Gastrocnemius medialis (tissue), 4 donors: ENCODE data around the gene NES. TPM values are rescaled to one million over a fixed set of nuclear protein-coding genes. Genes with fewer than 3 reads are reported as not detected.
A peak's percentile ranks its signal among the peaks of the same experiment; 100 is the strongest.

ENCODE experiments used
- ATAC-seq, 2 donors: fragments of 150-250 bp; one replicate each; pipeline ENCODE4 v1.9.1; 2016
- DNase-seq, 2 donors: peaks; one replicate each; pipeline ENCODE4 v3.0.0-alpha.2; 2019
- H3K27ac ChIP-seq, 4 donors: fragments of 200-600 bp; sonication (generic); 1 replicate in 1 of 4; 2 replicates in 3 of 4; pipeline ENCODE4 v1.5.1; 2016 to 2018; ENCODE audit warnings: mild to moderate bottlenecking in 2 of 4, moderate library complexity in 1 of 4
- H3K27me3 ChIP-seq, 3 donors: fragments of 200-600 bp; sonication (generic) in 2 of 3; 1 replicate in 1 of 3; 2 replicates in 2 of 3; pipeline versions ENCODE4 v1.5.1 to v1.6.0; 2016 to 2019; ENCODE audit warnings: mild to moderate bottlenecking in 1 of 3, moderate library complexity in 1 of 3
- H3K36me3 ChIP-seq, 2 donors: fragments of 200-600 bp; sonication (generic) in 1 of 2; one replicate each; pipeline ENCODE4 v1.5.1; 2017 to 2018
- H3K4me1 ChIP-seq, 2 donors: fragments of 200-600 bp; sonication (generic) in 1 of 2; one replicate each; pipeline ENCODE4 v1.5.1; 2016 to 2017; ENCODE audit warnings: mild to moderate bottlenecking in 2 of 2
- H3K4me3 ChIP-seq, 4 donors: fragments of 200-600 bp; sonication (generic) in 3 of 4; 1 replicate in 1 of 4; 2 replicates in 3 of 4; pipeline ENCODE4 v1.5.1; 2016 to 2019; ENCODE audit warnings: mild to moderate bottlenecking in 2 of 4
- H3K9me3 ChIP-seq, 3 donors: fragments of 200-600 bp; sonication (generic) in 2 of 3; 1 replicate in 1 of 3; 2 replicates in 2 of 3; pipeline ENCODE4 v1.5.1; 2016 to 2019
- CTCF ChIP-seq, 5 experiments: fragments of 450-650 bp in 3 of 5; fragments of 200-600 bp in 2 of 5; sonication (generic) in 2 of 5; IDR thresholded peaks in 4 of 5; conservative IDR thresholded peaks in 1 of 5; 1 replicate in 4 of 5; 2 replicates in 1 of 5; pipeline ENCODE4 v1.5.1; 2016 to 2019; ENCODE audit warnings: antibody characterized with exemption in 5 of 5, mild to moderate bottlenecking in 3 of 5, moderate library complexity in 3 of 5
- POLR2A ChIP-seq, 2 donors: fragments of 450-650 bp; IDR thresholded peaks; one replicate each; pipeline ENCODE4 v1.6.1; 2017; ENCODE audit warnings: antibody characterized with exemption in 2 of 2, mild to moderate bottlenecking in 2 of 2, moderate library complexity in 2 of 2
- in situ Hi-C, 4 donors: fragments of 200-750 bp; cut with MboI; loops; one replicate each; pipeline versions ENCODE4 v1.15.0 to v1.8.0; 2017; ENCODE audit warnings: low sequenced_read_pairs in 4 of 4
- intact Hi-C: fragments of 100-400 bp; cut with DNase I; formaldehyde crosslinking; loops from one replicate; pipeline ENCODE4 v1.15.1; 2023; ENCODE audit warnings: low total_unique reads
- total RNA-seq, 4 donors: library from RNA; depleted of rRNA; stranded (reverse); fragments of >200 nt; gene quantifications; one replicate each; pipeline versions ENCODE4 v1.1.0 to v1.2.3, GENCODE V29; 2016

The NES gene, protein sequence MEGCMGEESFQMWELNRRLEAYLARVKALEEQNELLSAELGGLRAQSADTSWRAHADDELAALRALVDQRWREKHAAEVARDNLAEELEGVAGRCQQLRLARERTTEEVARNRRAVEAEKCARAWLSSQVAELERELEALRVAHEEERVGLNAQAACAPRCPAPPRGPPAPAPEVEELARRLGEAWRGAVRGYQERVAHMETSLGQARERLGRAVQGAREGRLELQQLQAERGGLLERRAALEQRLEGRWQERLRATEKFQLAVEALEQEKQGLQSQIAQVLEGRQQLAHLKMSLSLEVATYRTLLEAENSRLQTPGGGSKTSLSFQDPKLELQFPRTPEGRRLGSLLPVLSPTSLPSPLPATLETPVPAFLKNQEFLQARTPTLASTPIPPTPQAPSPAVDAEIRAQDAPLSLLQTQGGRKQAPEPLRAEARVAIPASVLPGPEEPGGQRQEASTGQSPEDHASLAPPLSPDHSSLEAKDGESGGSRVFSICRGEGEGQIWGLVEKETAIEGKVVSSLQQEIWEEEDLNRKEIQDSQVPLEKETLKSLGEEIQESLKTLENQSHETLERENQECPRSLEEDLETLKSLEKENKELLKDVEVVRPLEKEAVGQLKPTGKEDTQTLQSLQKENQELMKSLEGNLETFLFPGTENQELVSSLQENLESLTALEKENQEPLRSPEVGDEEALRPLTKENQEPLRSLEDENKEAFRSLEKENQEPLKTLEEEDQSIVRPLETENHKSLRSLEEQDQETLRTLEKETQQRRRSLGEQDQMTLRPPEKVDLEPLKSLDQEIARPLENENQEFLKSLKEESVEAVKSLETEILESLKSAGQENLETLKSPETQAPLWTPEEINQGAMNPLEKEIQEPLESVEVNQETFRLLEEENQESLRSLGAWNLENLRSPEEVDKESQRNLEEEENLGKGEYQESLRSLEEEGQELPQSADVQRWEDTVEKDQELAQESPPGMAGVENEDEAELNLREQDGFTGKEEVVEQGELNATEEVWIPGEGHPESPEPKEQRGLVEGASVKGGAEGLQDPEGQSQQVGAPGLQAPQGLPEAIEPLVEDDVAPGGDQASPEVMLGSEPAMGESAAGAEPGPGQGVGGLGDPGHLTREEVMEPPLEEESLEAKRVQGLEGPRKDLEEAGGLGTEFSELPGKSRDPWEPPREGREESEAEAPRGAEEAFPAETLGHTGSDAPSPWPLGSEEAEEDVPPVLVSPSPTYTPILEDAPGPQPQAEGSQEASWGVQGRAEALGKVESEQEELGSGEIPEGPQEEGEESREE (N-terminal part only)
- total RNA-seq, result 10 to 100 TPM; 13.7 to 60.9 (median 26.4) TPM

DNA sequence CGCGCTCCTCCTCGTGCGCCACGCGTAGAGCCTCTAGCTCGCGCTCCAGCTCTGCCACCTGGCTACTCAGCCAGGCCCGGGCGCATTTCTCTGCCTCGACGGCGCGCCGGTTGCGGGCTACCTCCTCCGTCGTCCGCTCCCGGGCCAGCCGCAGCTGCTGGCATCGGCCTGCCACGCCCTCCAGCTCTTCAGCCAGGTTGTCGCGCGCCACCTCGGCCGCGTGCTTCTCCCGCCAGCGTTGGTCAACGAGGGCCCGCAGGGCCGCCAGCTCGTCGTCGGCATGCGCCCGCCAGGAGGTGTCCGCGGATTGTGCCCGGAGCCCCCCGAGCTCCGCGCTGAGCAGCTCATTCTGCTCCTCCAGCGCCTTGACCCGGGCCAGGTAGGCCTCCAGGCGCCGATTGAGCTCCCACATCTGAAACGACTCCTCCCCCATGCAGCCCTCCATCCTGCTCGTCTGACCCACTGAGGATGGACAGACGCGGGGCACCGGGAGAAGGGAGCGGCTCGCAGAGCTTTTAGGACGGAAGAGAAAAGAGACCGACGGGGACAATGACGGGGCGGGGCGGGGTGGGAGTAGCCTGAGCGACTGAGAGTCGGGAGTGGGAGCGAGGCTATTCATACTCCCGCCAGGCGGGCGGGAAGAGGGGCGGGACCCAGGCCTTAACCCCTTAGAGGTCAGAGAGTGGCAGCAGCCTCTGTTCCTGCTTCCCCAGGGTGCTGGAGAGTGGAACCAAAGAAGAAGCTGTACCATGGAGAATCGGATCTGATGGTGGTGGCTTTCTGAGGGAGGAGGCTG lies at the start of gene NES:
NES (minus strand) TSS at position 588 of the 796 bp plus-strand sequence; CDS start at position 445, 143 bp downstream.
- Histone ChIP-seq H3K4me3 (peak within 1 kb of the TSS; percentile 54 to 64 (median 64)), H3K36me3 (no peaks in the 10 kb centered on the region), H3K9me3 (no peaks in the 10 kb centered on the region), H3K4me1 (peaks cover 25 to 45% of the 10 kb centered on the region in 2 donors), H3K27me3 (no peaks in the 10 kb centered on the region), H3K27ac (peak within 1 kb of the TSS; percentile 73 to 79 (median 77))
- intact Hi-C loops (loop anchor here (5.0 kb wide), 1 partner anchor 220 kb away; no protein-coding TSS in a partner anchor), in situ Hi-C loops (loop anchor here in 2 of 4 donors (25.0 kb wide), 2 partner anchors 185 to 210 kb away; partner anchors contain the start of genes INSRR (in 1 of the 2), NTRK1 (in 1 of the 2) and PEAR1 (in 1 of the 2))
- TF ChIP-seq POLR2A (IDR thresholded peaks at IDR 0.05) (peak; percentile 29 to 55), CTCF (IDR thresholded peaks at IDR 0.05 in 4 of 5, conservative IDR thresholded peaks at IDR 0.05 in 1 of 5) (no peak)
- ATAC-seq (peak; percentile 40 to 52), DNase-seq (no peak)

DNA sequence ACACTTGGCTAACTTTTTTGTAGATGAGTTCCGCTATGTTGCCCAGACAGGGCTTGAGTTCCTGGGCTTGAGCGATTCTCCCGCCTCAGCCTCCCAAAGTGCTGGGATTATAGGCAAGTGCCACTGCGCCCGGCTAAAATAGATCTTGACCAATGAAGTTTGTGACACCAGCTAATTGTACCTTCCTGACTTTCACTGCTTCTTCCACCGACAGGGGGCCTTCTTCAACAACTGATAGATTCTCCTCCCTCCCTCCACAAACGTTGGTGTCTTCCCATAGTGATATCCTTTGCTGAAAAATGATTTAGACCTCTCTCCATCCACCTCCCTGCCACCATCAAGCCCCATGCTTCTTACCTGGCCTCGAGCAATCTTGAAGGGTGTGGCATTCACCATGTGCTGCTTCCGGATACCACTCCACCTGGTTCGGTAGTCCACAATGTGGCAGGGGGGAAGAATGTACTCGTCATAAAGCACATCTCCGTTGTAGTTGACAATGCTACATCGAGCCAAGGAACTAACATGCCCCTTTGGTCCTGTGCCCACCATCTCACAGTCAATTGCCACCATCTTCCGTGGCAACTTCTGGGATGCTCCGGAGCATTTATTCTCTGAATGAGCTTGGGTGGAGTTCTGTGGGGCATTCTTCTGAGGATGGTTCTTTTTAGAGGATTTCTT lies 49.5 kb upstream of the NES start:
- H3K4me3 ChIP-seq, result peak overlapping the region; percentile 68 to 94 (median 84)
- peaks cover 35 to 37% of the 10 kb centered on the region in 2 donors for H3K4me1 ChIP-seq
- in situ Hi-C loops, result loop anchor here in 1 of 4 donors (5.0 to 25.0 kb wide), 2 partner anchors 39 to 664 kb away; partner anchors contain the start of genes LAMTOR2, RAB25 and UBQLN4
- H3K27ac ChIP-seq, result peak overlapping the region in 2 of 4 donors; percentile 66 to 94
- H3K27me3 ChIP-seq, result no peaks in the 10 kb centered on the region
- no peak for TF ChIP-seq POLR2A (IDR thresholded peaks at IDR 0.05)
- peak in 2 of 5 experiments; percentile 10 to 38 for TF ChIP-seq CTCF (IDR thresholded peaks at IDR 0.05 in 4 of 5, conservative IDR thresholded peaks at IDR 0.05 in 1 of 5)
- DNase-seq, result no peak
- intact Hi-C loops, result loop anchor here (10.0 kb wide), 1 partner anchor 672 kb away; the partner anchor contains the start of genes LAMTOR2 and UBQLN4
- ATAC-seq, result no peak
- peaks cover 0 to 28% of the 10 kb centered on the region in 2 donors for H3K36me3 ChIP-seq
- H3K9me3 ChIP-seq, result no peaks in the 10 kb centered on the region

DNA sequence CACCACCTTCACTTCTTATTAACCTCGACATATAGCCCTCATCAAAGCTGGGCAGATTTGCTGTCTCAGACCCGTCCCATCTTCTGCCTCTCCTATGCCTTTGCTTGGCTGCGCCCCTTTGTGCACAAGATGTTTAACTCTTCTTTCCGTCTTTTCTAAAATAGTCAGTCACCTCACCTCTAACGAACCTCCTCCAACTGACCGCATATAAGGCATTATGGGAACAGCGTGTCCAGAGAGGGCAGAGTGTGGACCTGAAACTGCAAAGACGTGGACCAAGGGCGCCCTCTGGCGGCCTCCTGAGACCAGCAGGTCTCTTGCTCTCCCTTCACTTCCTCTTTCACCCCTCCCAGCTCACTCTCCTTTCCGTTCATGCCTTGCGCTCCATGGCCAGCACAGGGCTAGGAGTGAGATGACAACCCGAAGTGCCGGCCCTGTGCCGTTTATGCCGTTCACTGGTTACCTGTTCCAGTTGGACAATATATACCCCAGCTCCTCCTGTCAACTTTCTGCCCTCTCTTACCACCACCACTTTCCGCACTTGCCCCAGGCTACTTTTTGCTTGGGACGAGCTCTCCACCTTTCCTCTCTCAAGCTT lies 48.6 kb upstream of the NES start:
- DNase-seq (peak; percentile 64 to 87), ATAC-seq (peak; percentile 57 to 70)
- Histone ChIP-seq H3K4me3 (peak overlapping the region; percentile 37 to 94 (median 62)), H3K9me3 (no peaks in the 10 kb centered on the region), H3K4me1 (peaks cover 35 to 37% of the 10 kb centered on the region in 2 donors), H3K27me3 (no peaks in the 10 kb centered on the region), H3K27ac (peak overlapping the region; percentile 27 to 94 (median 53)), H3K36me3 (peaks cover 3 to 37% of the 10 kb centered on the region in 2 donors)
- in situ Hi-C loops, result loop anchor here in 1 of 4 donors (5.0 to 25.0 kb wide), 2 partner anchors 38 to 663 kb away; partner anchors contain the start of genes LAMTOR2, RAB25 and UBQLN4
- intact Hi-C loops, result loop anchor here (1.0 to 10.0 kb wide), 3 partner anchors 36 to 671 kb away; partner anchors contain the start of genes LAMTOR2 and UBQLN4
- TF ChIP-seq CTCF (IDR thresholded peaks at IDR 0.05 in 4 of 5, conservative IDR thresholded peaks at IDR 0.05 in 1 of 5), result peak; percentile 86 to 95 (median 94)
- no peak for TF ChIP-seq POLR2A (IDR thresholded peaks at IDR 0.05)
